NCI-H2227 treated with DMSO at 0.1 percent for 48 hours (cell line): ENCODE measurements around the gene ACSL3.
"Not testable (repeated sequence)": the region's sequence is repeated elsewhere in the genome, so short reads cannot be mapped to it uniquely, and the experiment has no call there.

Experiments used
- DNase-seq: peaks from one replicate; lab custom pipeline; 2025; lab: John Stamatoyannopoulos, UW

Gene ACSL3

DNA sequence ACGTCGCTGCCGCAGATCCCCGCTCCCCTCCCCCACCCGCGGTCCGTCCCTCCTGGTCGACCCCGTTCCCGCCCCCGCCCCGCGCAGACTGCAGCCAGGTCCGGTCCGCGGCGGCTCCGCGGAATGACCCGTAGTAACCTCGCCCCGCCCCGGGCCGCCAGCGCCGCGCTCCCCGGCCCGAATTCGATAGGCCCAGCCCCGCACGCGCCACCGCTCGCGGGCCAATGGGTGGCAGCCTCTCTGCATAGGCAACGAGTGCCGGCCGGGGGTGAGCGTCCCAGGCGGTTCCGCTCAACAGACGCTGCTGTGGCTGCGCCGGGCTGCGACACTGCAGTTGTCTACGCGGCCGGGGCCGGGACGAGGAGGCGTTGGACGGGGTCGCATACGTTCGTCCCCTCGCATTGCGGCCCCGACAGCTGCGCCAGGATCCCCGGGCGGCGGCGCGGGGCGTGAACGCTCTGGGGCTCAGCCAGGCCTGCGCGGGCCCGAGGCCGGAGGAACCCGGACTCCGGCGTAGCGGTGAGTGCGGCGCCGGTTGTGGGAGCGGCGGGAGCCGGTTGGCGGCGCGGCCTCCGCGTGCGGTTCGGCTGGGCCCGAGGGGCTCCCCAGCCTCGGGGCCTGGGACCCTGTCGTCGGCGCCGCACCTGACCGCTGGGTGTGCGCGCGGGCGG lies at the start of gene ACSL3:
TSS of gene ACSL3 (plus strand) at position 297 of the 671 bp plus-strand sequence. CDS start 47,737 bp downstream, outside the sequence.
- peak; percentile 90 for DNase-seq

GRCh38 chr2:222811828-222812227 lies 49.0 kb upstream of the ACSL3 start:
- DNase-seq: no peak

GRCh38 chr2:222813177-222813843 lies 47.5 kb upstream of the ACSL3 start:
- DNase-seq: no peak

DNA sequence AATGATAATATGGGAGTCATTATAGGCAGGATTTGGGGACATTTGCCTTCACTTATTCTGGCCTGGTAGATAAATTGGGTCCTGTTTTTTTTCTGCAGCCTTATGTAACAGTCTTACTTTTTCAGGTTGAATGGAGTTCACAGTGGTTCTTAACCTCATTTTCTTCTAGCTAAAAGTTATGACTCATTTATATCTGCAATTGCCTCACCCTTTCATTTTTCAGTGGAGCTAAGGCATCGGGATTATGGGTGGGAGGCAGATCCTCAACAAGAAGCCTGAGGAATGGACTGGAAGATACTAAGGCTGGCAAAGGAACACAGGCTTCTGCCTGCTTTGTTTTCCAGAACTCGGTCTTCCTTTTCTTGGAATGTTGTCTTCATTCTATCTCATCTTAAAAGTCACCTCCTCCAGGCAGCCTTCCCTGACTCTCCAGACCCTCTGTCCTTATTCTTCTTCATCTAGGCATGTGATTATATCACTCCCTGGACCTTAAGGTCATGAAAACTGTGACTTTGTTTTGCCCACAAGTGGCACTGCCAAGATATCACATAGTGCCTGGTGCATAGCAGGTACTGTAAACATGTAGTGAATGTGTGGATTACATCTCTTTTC lies 41.0 kb upstream of the ACSL3 start:
- no peak for DNase-seq

GRCh38 chr2:222823183-222823930 lies 37.5 kb upstream of the ACSL3 start:
- no peak for DNase-seq

- no peak for DNase-seq
These were observed 35.8 kb upstream of the ACSL3 start for GRCh38 chr2:222825031-222825430.

DNA sequence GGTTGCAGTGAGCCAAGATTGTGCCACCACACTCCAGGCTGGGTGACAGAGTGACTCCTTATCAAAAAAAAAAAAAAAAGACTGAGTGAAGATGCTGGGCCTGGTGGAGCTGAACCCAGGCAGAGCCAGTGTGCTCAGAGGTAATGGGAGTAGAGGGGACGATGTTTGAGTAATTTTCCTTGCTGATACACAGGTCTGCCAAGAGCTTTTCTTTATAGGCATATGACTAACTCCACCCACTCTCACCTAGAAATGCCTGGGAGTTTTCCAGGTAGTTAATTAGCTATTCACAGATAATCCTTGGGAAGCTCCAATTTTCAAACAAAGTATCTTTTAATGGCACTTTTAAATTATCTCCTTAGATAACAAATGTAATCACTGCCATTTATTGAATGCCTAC lies 33.4 kb upstream of the ACSL3 start:
- DNase-seq: no peak

- no peak for DNase-seq
These were observed 32.3 kb upstream of the ACSL3 start for GRCh38 chr2:222828572-222828971.

DNA sequence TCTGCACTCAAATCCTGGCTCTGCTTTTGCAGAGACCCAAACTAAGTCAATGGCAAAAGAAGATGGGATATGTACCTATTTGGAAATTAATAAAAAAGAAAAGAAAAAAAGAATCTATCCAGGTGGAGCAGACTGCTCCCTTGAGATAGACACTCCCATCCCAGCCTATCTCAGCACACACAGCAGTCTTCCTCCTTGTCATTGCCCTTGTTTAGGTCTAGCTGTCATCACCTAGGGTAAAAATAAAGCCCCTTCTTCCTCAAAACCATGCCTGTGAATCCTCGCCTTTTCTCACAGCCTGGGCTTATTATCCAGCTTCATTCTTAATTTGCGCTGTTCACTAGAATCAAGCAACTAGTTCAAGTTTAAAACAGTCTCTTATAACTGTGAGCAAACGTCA lies 30.7 kb upstream of the ACSL3 start:
- DNase-seq: no peak

DNA sequence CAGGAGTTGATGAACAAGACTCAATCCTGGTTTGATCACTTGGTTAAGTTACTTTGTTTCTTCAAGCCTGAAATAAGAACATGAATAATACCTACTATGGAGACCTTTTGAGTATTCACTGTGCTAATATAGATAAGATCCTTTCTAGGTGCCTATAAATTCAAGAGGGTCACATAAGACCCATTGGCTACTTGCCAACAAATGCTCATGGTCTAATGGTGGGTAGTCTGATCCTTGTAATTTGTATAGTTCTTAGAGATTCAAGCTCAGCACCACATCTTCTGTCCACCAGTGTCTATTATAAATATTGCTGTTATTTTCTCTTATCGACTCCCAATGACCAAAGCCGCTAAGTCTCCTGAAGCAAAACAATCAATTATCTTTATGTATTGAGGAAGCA lies 27.4 kb upstream of the ACSL3 start:
- DNase-seq: no peak

- DNase-seq: peak; percentile 12
These were observed 25.6 kb upstream of the ACSL3 start for GRCh38 chr2:222835143-222835822.

- DNase-seq: no peak
These were observed 25.0 kb upstream of the ACSL3 start for GRCh38 chr2:222835823-222836151.

GRCh38 chr2:222837643-222838056 lies 23.2 kb upstream of the ACSL3 start:
- DNase-seq: no peak

- DNase-seq: no peak
These were observed 20.6 kb upstream of the ACSL3 start for GRCh38 chr2:222840060-222840802.

- no peak for DNase-seq
These were observed 18.2 kb upstream of the ACSL3 start for GRCh38 chr2:222842491-222843174.

DNA sequence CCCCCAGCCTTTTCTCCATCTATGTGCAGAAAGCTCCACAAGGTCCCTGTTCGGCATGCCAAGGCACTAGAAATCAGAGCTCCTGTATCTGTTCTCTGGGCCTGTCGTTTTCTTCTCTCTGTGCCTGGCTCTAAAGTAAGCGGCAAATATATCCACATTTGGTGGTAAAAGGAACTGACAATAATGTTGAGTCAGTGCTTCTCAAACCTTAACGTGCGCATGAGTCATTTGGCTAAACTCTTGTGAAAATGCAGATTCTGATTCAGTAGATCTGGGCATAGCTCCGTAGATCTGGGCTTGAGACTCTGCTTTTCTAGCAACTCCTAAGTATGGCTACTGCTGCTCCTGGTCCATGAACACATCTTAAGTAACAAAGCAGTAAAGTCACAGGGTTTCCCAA lies 16.5 kb upstream of the ACSL3 start:
- DNase-seq: no peak

- DNase-seq: not testable (repeated sequence)
These were observed 15.5 kb upstream of the ACSL3 start for GRCh38 chr2:222845314-222845713.

- DNase-seq: no peak
These were observed 14.8 kb upstream of the ACSL3 start for GRCh38 chr2:222846003-222846402.

GRCh38 chr2:222848031-222848430 lies 12.8 kb upstream of the ACSL3 start:
- DNase-seq: not testable (repeated sequence)

DNA sequence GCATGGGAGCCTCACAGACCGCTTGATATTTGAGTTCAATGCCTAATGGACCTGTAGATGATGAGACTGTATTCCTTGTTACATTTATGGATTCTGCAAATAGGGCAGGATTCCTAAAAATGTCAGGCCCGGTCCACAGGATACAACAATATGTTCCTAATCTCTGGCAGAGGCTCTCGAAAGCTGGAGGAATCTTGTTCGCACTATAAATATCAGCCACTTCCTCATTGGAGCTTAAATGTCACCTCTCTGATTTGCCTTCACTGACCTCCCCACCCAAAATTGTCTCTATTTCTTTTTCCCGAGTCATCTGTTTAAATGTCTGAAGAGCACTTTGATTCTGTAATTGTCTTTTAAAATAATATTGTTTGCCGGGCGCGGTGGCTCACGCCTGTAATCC lies 12.0 kb upstream of the ACSL3 start:
- DNase-seq: no peak
